Measurements from ENCODE around the gene MICOS13. TPM values are rescaled to one million over a fixed set of nuclear protein-coding genes. Genes with fewer than 3 reads are reported as not detected.
A peak's percentile ranks its signal among the peaks of the same experiment; 100 is the strongest.

MICOS13 gene
- total RNA-seq, 2 experiments from 2014 or later, result 38.7 to 39.5 TPM

- H3K36me3 Mint-ChIP-seq (ENCODE audit: low read depth), result peaks cover 56% of the 10 kb centered on the region
- POLR2A ChIA-PET, result interaction anchor here (0.8 kb wide), 1 partner anchor 24 kb away, joined by 3 read pairs; no protein-coding TSS in a partner anchor
- no peaks in the 10 kb centered on the region for H3K27me3 Mint-ChIP-seq
- CTCF ChIA-PET, result no interaction called here
- H3K27ac Mint-ChIP-seq, result no peak overlapping the region
- H3K4me3 Mint-ChIP-seq, result no peak overlapping the region
- no peak for DNase-seq
- H3K4me1 Mint-ChIP-seq, result peaks cover 4% of the 10 kb centered on the region
- no peaks in the 10 kb centered on the region for H3K9me3 Mint-ChIP-seq
Measured at GRCh38 chr19:5666921-5667610, 13.2 kb downstream of the MICOS13 start.

- ChIA-PET CTCF (no interaction called here), POLR2A (interaction anchor here (0.8 kb wide), 1 partner anchor 25 kb away, joined by 3 read pairs; no protein-coding TSS in a partner anchor)
- no peaks in the 10 kb centered on the region for H3K27me3 Mint-ChIP-seq
- no peak for DNase-seq
- H3K9me3 Mint-ChIP-seq, result no peaks in the 10 kb centered on the region
- H3K4me1 Mint-ChIP-seq, result peaks cover 4% of the 10 kb centered on the region
- H3K27ac Mint-ChIP-seq, result peak overlapping the region; percentile 32
- H3K4me3 Mint-ChIP-seq, result no peak overlapping the region
- peaks cover 63% of the 10 kb centered on the region for H3K36me3 Mint-ChIP-seq (ENCODE audit: low read depth)
Measured at GRCh38 chr19:5665781-5666513, 14.4 kb downstream of the MICOS13 start.

GRCh38 chr19:5664515-5664914 lies 15.8 kb downstream of the MICOS13 start:
- CTCF ChIA-PET, result no interaction called here
- Mint-ChIP-seq H3K4me3 (no peak overlapping the region), H3K9me3 (no peaks in the 10 kb centered on the region), H3K27me3 (no peaks in the 10 kb centered on the region), H3K27ac (no peak overlapping the region), H3K36me3 (ENCODE audit: low read depth) (peaks cover 72% of the 10 kb centered on the region), H3K4me1 (peaks cover 4% of the 10 kb centered on the region)
- no peak for DNase-seq
- POLR2A ChIA-PET, result interaction anchor here (1.3 kb wide), 1 partner anchor 12 kb away, joined by 4 read pairs; no protein-coding TSS in a partner anchor

- no peak for DNase-seq
- CTCF ChIA-PET, result no interaction called here
- no peaks in the 10 kb centered on the region for H3K9me3 Mint-ChIP-seq
- no peaks in the 10 kb centered on the region for H3K27me3 Mint-ChIP-seq
- POLR2A ChIA-PET, result no interaction called here
- peaks cover 4% of the 10 kb centered on the region for H3K4me1 Mint-ChIP-seq
- H3K4me3 Mint-ChIP-seq, result no peak overlapping the region
- peaks cover 68% of the 10 kb centered on the region for H3K36me3 Mint-ChIP-seq (ENCODE audit: low read depth)
- no peak overlapping the region for H3K27ac Mint-ChIP-seq
Measured at GRCh38 chr19:5663904-5664303, 16.4 kb downstream of the MICOS13 start.

- CTCF ChIA-PET, result no interaction called here
- POLR2A ChIA-PET, result interaction anchor here (1.2 kb wide), 1 partner anchor 39 kb away, joined by 5 read pairs; the partner anchor contains the start of genes SAFB and SAFB2
- Mint-ChIP-seq H3K27ac (no peak overlapping the region), H3K9me3 (no peaks in the 10 kb centered on the region), H3K4me3 (no peak overlapping the region), H3K4me1 (peaks cover 4% of the 10 kb centered on the region), H3K36me3 (ENCODE audit: low read depth) (peaks cover 60% of the 10 kb centered on the region), H3K27me3 (no peaks in the 10 kb centered on the region)
- no peak for DNase-seq
Measured at GRCh38 chr19:5661483-5661882, 18.8 kb downstream of the MICOS13 start.

GRCh38 chr19:5655412-5655811 lies 24.9 kb downstream of the MICOS13 start:
- H3K27me3 Mint-ChIP-seq, result no peaks in the 10 kb centered on the region
- H3K9me3 Mint-ChIP-seq, result no peaks in the 10 kb centered on the region
- no peaks in the 10 kb centered on the region for H3K4me1 Mint-ChIP-seq
- H3K27ac Mint-ChIP-seq, result no peak overlapping the region
- peaks cover 69% of the 10 kb centered on the region for H3K36me3 Mint-ChIP-seq (ENCODE audit: low read depth)
- POLR2A ChIA-PET, result no interaction called here
- DNase-seq, result no peak
- CTCF ChIA-PET, result no interaction called here
- H3K4me3 Mint-ChIP-seq, result no peak overlapping the region

- Mint-ChIP-seq H3K9me3 (no peaks in the 10 kb centered on the region), H3K36me3 (ENCODE audit: low read depth) (peaks cover 69% of the 10 kb centered on the region), H3K27ac (no peak overlapping the region), H3K4me3 (no peak overlapping the region), H3K27me3 (no peaks in the 10 kb centered on the region), H3K4me1 (no peaks in the 10 kb centered on the region)
- DNase-seq, result no peak
- POLR2A ChIA-PET, result interaction anchor here (0.9 kb wide), 1 partner anchor 56 kb away, joined by 3 read pairs; no protein-coding TSS in a partner anchor
- CTCF ChIA-PET, result no interaction called here
Measured at GRCh38 chr19:5654931-5655330, 25.4 kb downstream of the MICOS13 start.

- peaks cover 78% of the 10 kb centered on the region for H3K36me3 Mint-ChIP-seq (ENCODE audit: low read depth)
- no peak overlapping the region for H3K4me3 Mint-ChIP-seq
- no peak overlapping the region for H3K27ac Mint-ChIP-seq
- no peak for DNase-seq
- no peaks in the 10 kb centered on the region for H3K4me1 Mint-ChIP-seq
- H3K9me3 Mint-ChIP-seq, result no peaks in the 10 kb centered on the region
- ChIA-PET POLR2A (no interaction called here), CTCF (no interaction called here)
- H3K27me3 Mint-ChIP-seq, result no peaks in the 10 kb centered on the region
Measured at GRCh38 chr19:5652261-5652660, 28.1 kb downstream of the MICOS13 start.

- ChIA-PET POLR2A (no interaction called here), CTCF (no interaction called here)
- H3K27ac Mint-ChIP-seq, result no peak overlapping the region
- no peaks in the 10 kb centered on the region for H3K9me3 Mint-ChIP-seq
- no peaks in the 10 kb centered on the region for H3K4me1 Mint-ChIP-seq
- DNase-seq, result no peak
- peaks cover 83% of the 10 kb centered on the region for H3K36me3 Mint-ChIP-seq (ENCODE audit: low read depth)
- H3K4me3 Mint-ChIP-seq, result no peak overlapping the region
- no peaks in the 10 kb centered on the region for H3K27me3 Mint-ChIP-seq
Measured at GRCh38 chr19:5651361-5651760, 29.0 kb downstream of the MICOS13 start.

- POLR2A ChIA-PET, result no interaction called here
- no peaks in the 10 kb centered on the region for H3K9me3 Mint-ChIP-seq
- peaks cover 84% of the 10 kb centered on the region for H3K36me3 Mint-ChIP-seq (ENCODE audit: low read depth)
- DNase-seq, result no peak
- CTCF ChIA-PET, result no interaction called here
- no peak overlapping the region for H3K27ac Mint-ChIP-seq
- no peaks in the 10 kb centered on the region for H3K27me3 Mint-ChIP-seq
- H3K4me1 Mint-ChIP-seq, result peaks cover 4% of the 10 kb centered on the region
- no peak overlapping the region for H3K4me3 Mint-ChIP-seq
Measured at GRCh38 chr19:5648464-5648863, 31.9 kb downstream of the MICOS13 start.

- Mint-ChIP-seq H3K27me3 (no peaks in the 10 kb centered on the region), H3K9me3 (no peaks in the 10 kb centered on the region), H3K27ac (no peak overlapping the region), H3K36me3 (ENCODE audit: low read depth) (peaks cover 85% of the 10 kb centered on the region), H3K4me1 (peaks cover 6% of the 10 kb centered on the region), H3K4me3 (no peak overlapping the region)
- ChIA-PET POLR2A (no interaction called here), CTCF (no interaction called here)
- DNase-seq, result no peak
Measured at GRCh38 chr19:5646703-5647102, 33.6 kb downstream of the MICOS13 start.

- Mint-ChIP-seq H3K27me3 (no peaks in the 10 kb centered on the region), H3K4me3 (no peak overlapping the region), H3K4me1 (peaks cover 11% of the 10 kb centered on the region), H3K27ac (no peak overlapping the region), H3K9me3 (no peaks in the 10 kb centered on the region), H3K36me3 (ENCODE audit: low read depth) (peaks cover 79% of the 10 kb centered on the region)
- DNase-seq, result no peak
- POLR2A ChIA-PET, result no interaction called here
- CTCF ChIA-PET, result no interaction called here
Measured at GRCh38 chr19:5645409-5645808, 34.9 kb downstream of the MICOS13 start.

- CTCF ChIA-PET, result no interaction called here
- DNase-seq, result no peak
- peaks cover 73% of the 10 kb centered on the region for H3K36me3 Mint-ChIP-seq (ENCODE audit: low read depth)
- H3K4me1 Mint-ChIP-seq, result peaks cover 13% of the 10 kb centered on the region
- no peak overlapping the region for H3K4me3 Mint-ChIP-seq
- no peak overlapping the region for H3K27ac Mint-ChIP-seq
- no peaks in the 10 kb centered on the region for H3K27me3 Mint-ChIP-seq
- H3K9me3 Mint-ChIP-seq, result no peaks in the 10 kb centered on the region
- POLR2A ChIA-PET, result interaction anchor here (1.0 kb wide), 1 partner anchor 21 kb away, joined by 3 read pairs; the partner anchor contains the start of gene SAFB2
Measured at GRCh38 chr19:5644037-5644436, 36.3 kb downstream of the MICOS13 start.

Data from activated CD4-positive, alpha-beta memory T cell treated with anti-CD3 and anti-CD28 coated beads, Interleukin-2, amount 10 ng/mL, durations not matched to agents 7 days and 5 days (primary cell).